GM12878 (cell line): ENCODE measurements around the gene TRAPPC3L.

Experiments used
- BACH1 ChIP-seq: fragments of 450-650 bp; IDR thresholded peaks from 2 replicates; pipeline ENCODE4 v1.6.1; 2017; ENCODE audit warnings: mild to moderate bottlenecking, borderline replicate concordance
- CBFB ChIP-seq: IDR thresholded peaks from 2 replicates; pipeline ENCODE4 v1.6.1; 2016; ENCODE audit warnings: antibody characterized with exemption, low read depth
- FOS ChIP-seq: IDR thresholded peaks from 3 replicates; pipeline ENCODE4 v1.6.1; 2011; ENCODE audit warnings: borderline replicate concordance; ENCODE audit not compliant: insufficient read length; ENCODE audit errors: extremely low read depth
- HCFC1 ChIP-seq: fragments of 150-350 bp; IDR thresholded peaks from 2 replicates; pipeline ENCODE4 v1.6.1; 2014; ENCODE audit warnings: low read length
- POLR2A ChIP-seq: IDR thresholded peaks from 2 replicates; pipeline ENCODE4 v1.6.1; 2011; ENCODE audit warnings: low read depth, mild to moderate bottlenecking, low read length
- TCF7 ChIP-seq: IDR thresholded peaks from 2 replicates; pipeline ENCODE4 v1.6.1; 2014; ENCODE audit warnings: antibody characterized with exemption, borderline replicate concordance
- TF ChIP-seq, protein P1 (sequence below), 3 experiments: IDR thresholded peaks in 2 of 3; conservative IDR thresholded peaks in 1 of 3; 2 replicates each; pipeline ENCODE4 v1.5.1; 2011; ENCODE audit warnings: low read depth in 3 of 3, low read length in 3 of 3, mild to moderate bottlenecking in 3 of 3, control low read depth in 2 of 3, moderate library complexity in 2 of 3, inconsistent platforms in 1 of 3, mixed read lengths in 1 of 3; ENCODE audit not compliant: control insufficient read depth in 2 of 3, insufficient read depth in 1 of 3; ENCODE audit errors: extremely low read depth in 1 of 3

- TF ChIP-seq CBFB (no peak), BACH1 (no peak), FOS (no peak), TCF7 (no peak), POLR2A (no peak), HCFC1 (no peak)
- TF ChIP-seq, protein P1, sequence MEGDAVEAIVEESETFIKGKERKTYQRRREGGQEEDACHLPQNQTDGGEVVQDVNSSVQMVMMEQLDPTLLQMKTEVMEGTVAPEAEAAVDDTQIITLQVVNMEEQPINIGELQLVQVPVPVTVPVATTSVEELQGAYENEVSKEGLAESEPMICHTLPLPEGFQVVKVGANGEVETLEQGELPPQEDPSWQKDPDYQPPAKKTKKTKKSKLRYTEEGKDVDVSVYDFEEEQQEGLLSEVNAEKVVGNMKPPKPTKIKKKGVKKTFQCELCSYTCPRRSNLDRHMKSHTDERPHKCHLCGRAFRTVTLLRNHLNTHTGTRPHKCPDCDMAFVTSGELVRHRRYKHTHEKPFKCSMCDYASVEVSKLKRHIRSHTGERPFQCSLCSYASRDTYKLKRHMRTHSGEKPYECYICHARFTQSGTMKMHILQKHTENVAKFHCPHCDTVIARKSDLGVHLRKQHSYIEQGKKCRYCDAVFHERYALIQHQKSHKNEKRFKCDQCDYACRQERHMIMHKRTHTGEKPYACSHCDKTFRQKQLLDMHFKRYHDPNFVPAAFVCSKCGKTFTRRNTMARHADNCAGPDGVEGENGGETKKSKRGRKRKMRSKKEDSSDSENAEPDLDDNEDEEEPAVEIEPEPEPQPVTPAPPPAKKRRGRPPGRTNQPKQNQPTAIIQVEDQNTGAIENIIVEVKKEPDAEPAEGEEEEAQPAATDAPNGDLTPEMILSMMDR (IDR thresholded peaks at IDR 0.05 in 2 of 3, conservative IDR thresholded peaks at IDR 0.05 in 1 of 3; ENCODE audit: control insufficient read depth in 2 of 3, extremely low read depth in 1 of 3, insufficient read depth in 1 of 3, low read depth in 3 of 3, low read length in 3 of 3): no peak
Measured at GRCh38 chr6:116468293-116468692, 77.2 kb downstream of the TRAPPC3L start.
